Right lung (tissue), 5 donors: ENCODE results near the gene FDX1. TPM values are rescaled to one million over a fixed set of nuclear protein-coding genes. Genes with fewer than 3 reads are reported as not detected.

ENCODE experiments used
- DNase-seq, 2 donors: peaks; one replicate each; pipeline ENCODE4 v3.0.0-alpha.2; 2013
- polyA plus RNA-seq, 5 donors: library from polyadenylated mRNA; unstranded; fragments of 120-200 nt; gene quantifications; one replicate each; pipeline versions ENCODE4 v1.2.1 to v1.2.3, GENCODE V29; 2013; ENCODE audit warnings: inconsistent platforms in 1 of 5, low replicate concordance in 1 of 5; ENCODE audit not compliant: insufficient read length in 5 of 5, insufficient read depth in 1 of 5

Gene FDX1
- polyA plus RNA-seq, 5 donors = 15.3 to 21.5 (median 17.0) TPM

- no peak for DNase-seq
These were observed 24.9 kb downstream of the FDX1 start for GRCh38 chr11:110454609-110455008.

- DNase-seq = no peak
These were observed 26.0 kb downstream of the FDX1 start for GRCh38 chr11:110455718-110456117.

GRCh38 chr11:110463153-110463552 lies 33.4 kb downstream of the FDX1 start:
- peak in 1 of 2 donors; percentile 64 for DNase-seq

- DNase-seq = no peak
These were observed 35.5 kb downstream of the FDX1 start for GRCh38 chr11:110465231-110465630.

- no peak for DNase-seq
These were observed 37.8 kb downstream of the FDX1 start for GRCh38 chr11:110467556-110467955.

- no peak for DNase-seq
These were observed 38.4 kb downstream of the FDX1 start for GRCh38 chr11:110468121-110468520.

GRCh38 chr11:110469127-110469526 lies 39.4 kb downstream of the FDX1 start:
- DNase-seq = peak; percentile 60 to 65

- no peak for DNase-seq
These were observed 41.0 kb downstream of the FDX1 start for GRCh38 chr11:110470716-110471115.

GRCh38 chr11:110471371-110471770 lies 41.6 kb downstream of the FDX1 start:
- peak; percentile 60 to 67 for DNase-seq

GRCh38 chr11:110472858-110473257 lies 43.1 kb downstream of the FDX1 start:
- DNase-seq = no peak

GRCh38 chr11:110473706-110474105 lies 44.0 kb downstream of the FDX1 start:
- DNase-seq = peak in 1 of 2 donors; percentile 52

- DNase-seq = no peak
These were observed 44.8 kb downstream of the FDX1 start for GRCh38 chr11:110474578-110474977.

GRCh38 chr11:110475671-110476070 lies 45.9 kb downstream of the FDX1 start:
- DNase-seq = no peak

GRCh38 chr11:110478410-110478809 lies 48.7 kb downstream of the FDX1 start:
- no peak for DNase-seq

GRCh38 chr11:110479108-110480101 lies 49.7 kb downstream of the FDX1 start:
- DNase-seq = no peak

- no peak for DNase-seq
These were observed 51.8 kb downstream of the FDX1 start for GRCh38 chr11:110481523-110481922.

GRCh38 chr11:110486156-110486555 lies 56.4 kb downstream of the FDX1 start:
- DNase-seq = no peak

GRCh38 chr11:110488446-110488845 lies 58.7 kb downstream of the FDX1 start:
- DNase-seq = no peak

- DNase-seq = no peak
These were observed 61.1 kb downstream of the FDX1 start for GRCh38 chr11:110490886-110491285.

GRCh38 chr11:110491577-110492320 lies 62.0 kb downstream of the FDX1 start:
- DNase-seq = no peak

- no peak for DNase-seq
These were observed 62.6 kb downstream of the FDX1 start for GRCh38 chr11:110492321-110492685.

- no peak for DNase-seq
These were observed 63.6 kb downstream of the FDX1 start for GRCh38 chr11:110493346-110493745.
